ENCODE measurements around the gene LPXN.
"Not testable (repeated sequence)": the region's sequence is repeated elsewhere in the genome, so short reads cannot be mapped to it uniquely, and the experiment has no call there.

Gene LPXN

GRCh38 chr11:58579192-58580129 lies 3.8 kb upstream of the LPXN start:
- peak; percentile 74 for DNase-seq (ENCODE audit: low read depth)

GRCh38 chr11:58578635-58579191 lies 3.1 kb upstream of the LPXN start, which contains the start of gene ZFP91:
TSS of gene ZFP91 (plus strand) at chr11:58579063. CDS start at chr11:58579282, 219 bp downstream.
- peak; percentile 93 for DNase-seq (ENCODE audit: low read depth)

DNA sequence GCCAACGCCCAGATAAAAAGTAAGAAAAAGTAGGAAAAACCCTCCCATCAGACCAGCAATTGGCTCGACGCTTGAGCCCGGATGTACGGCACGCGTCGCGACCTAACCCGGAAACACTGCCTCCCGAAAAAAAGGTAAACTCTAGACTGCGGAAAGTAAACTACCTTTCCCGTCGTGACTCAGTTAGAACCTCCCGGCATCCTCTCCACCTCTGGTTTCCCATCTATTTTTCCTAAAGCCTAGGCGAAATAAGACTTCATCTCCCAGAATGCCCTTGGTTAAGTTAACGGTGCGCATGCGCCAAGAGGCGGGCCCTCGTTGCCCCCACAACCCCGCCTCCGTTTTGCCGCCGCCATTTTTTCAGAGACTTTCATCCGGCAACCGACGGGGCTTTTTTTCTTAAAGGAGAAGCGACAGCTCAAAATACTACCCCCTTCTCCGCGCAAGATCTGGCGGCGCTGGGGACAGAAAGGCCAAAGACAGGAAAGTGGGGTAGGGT lies 2.5 kb upstream of the LPXN start:
- peak; percentile 95 for DNase-seq (ENCODE audit: low read depth)

- DNase-seq (ENCODE audit: low read depth), result peak; percentile 80
These were observed 2.0 kb upstream of the LPXN start for GRCh38 chr11:58577555-58578135.

- peak; percentile 56 for DNase-seq (ENCODE audit: low read depth)
These were observed 1.3 kb upstream of the LPXN start for GRCh38 chr11:58576887-58577471.

GRCh38 chr11:58574881-58575280 lies 775 bp downstream of the LPXN start:
- peak; percentile 74 for DNase-seq (ENCODE audit: low read depth)

GRCh38 chr11:58573451-58574104 lies 2.1 kb downstream of the LPXN start:
- peak; percentile 90 for DNase-seq (ENCODE audit: low read depth)

GRCh38 chr11:58572906-58573305 lies 2.8 kb downstream of the LPXN start:
- not testable (repeated sequence) for DNase-seq (ENCODE audit: low read depth)

GRCh38 chr11:58567889-58568512 lies 7.7 kb downstream of the LPXN start:
- DNase-seq (ENCODE audit: low read depth), result no peak

- no peak for DNase-seq (ENCODE audit: low read depth)
These were observed 11.4 kb downstream of the LPXN start for GRCh38 chr11:58564231-58564630.

GRCh38 chr11:58562375-58562800 lies 13.3 kb downstream of the LPXN start:
- DNase-seq (ENCODE audit: low read depth), result no peak

- DNase-seq (ENCODE audit: low read depth), result no peak
These were observed 14.1 kb downstream of the LPXN start for GRCh38 chr11:58561394-58562098.

GRCh38 chr11:58560842-58561241 lies 14.8 kb downstream of the LPXN start:
- no peak for DNase-seq (ENCODE audit: low read depth)

DNA sequence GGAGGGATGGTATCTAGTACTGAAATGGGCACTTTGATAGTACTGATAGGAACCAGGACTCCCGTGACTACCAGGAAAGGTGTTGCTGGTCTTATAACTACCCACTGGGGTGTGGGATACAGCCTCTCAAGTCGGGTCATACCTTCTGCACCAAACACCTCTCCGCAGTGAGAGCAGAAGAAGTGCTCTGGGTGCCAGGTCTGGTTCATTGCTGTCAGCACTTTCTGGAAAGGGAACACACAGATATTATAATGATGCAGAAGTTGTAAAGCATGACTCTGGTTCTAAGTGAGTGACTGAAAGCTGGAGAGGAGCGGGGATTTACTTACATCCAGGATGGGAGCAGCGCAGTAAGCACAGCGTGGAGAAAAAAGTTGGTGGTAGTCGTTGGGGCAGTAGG lies 26.0 kb downstream of the LPXN start:
- no peak for DNase-seq (ENCODE audit: low read depth)

GRCh38 chr11:58546841-58547240 lies 28.8 kb downstream of the LPXN start:
- no peak for DNase-seq (ENCODE audit: low read depth)

DNA sequence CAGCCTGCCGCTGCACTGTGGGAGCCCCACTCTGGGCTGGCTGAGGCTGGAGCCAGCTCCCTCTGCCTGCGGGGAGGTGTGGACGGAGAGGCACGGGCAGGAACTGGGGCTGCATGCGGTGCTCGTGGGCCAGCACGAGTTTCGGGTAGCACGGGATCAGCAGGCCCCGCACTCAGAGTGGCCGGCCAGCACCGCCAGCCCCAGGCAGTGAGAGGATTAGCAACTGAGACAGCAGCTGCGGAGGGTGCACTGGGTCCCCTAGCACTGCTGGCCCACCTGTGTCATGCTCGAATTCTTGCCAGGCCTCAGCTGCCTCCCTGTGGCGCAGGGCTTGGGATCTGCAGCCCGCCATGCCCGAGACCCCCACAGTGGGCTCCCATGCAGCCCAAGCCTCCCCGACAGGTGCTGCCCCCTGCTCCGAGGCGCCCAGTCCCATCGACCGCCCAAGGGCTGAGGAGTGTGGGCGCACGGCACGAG lies 43.8 kb downstream of the LPXN start:
- no peak for DNase-seq (ENCODE audit: low read depth)

- DNase-seq (ENCODE audit: low read depth), result no peak
These were observed 45.4 kb downstream of the LPXN start for GRCh38 chr11:58530236-58530635.

GRCh38 chr11:58527429-58527828 lies 48.2 kb downstream of the LPXN start:
- no peak for DNase-seq (ENCODE audit: low read depth)

DNA sequence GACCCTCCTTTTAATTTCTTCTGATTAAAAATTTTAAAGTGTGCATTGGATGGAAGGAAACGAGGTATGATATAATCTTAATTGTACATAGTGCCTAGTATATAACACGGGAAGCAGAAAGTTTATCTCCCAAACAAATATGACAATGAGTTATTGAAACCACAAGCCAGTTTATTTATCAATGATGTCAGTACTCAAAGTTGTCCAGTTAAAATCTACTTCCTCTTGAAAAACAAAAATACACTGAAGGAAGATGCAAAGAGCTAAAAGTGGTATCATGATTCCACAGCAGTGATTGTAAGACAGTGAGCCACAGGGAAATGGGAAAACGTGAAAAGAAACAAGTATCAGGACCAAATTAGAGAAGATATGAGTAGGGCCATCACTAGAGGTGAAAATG lies 48.9 kb downstream of the LPXN start:
- no peak for DNase-seq (ENCODE audit: low read depth)

DNA sequence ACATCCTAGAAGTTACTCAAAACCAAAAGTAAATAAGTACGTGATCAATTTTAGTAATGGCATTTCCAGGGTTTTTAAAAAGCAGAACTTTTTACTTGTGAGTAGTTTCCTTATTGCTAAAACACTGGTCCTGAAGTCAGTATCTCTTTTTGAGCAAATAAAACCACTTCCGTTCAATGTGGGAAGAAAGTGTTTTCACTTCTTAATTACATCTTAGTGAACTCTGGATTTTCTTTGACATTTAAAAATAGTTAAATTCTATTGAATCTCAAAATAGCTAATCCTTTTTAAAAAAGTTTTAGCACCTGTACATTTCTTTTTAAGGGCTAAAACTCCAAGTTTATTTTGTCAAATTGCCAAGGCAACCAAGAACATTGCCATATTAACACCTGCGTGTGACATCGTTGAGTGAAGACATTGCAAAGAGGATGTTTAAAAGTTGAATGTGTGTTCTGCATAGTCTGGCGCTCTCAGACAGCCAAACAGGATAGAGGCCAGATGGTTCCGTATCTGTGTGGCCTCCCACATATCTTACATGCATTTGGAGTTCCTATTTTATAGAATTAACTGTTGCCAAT lies 50.5 kb downstream of the LPXN start:
- no peak for DNase-seq (ENCODE audit: low read depth)

Data from HS-5 (cell line).